HepG2 (cell line): Measurements from ENCODE around the gene SLC8B1.

Experiments used
- FOXC1 ChIP-seq: sonication (generic); formaldehyde crosslinking; IDR thresholded peaks from 2 replicates; pipeline ENCODE4 v1.8.0; 2022; ENCODE audit warnings: mild to moderate bottlenecking, missing genetic modification reagents, borderline replicate concordance
- ISL2 ChIP-seq: sonication (generic); formaldehyde crosslinking; IDR thresholded peaks from 2 replicates; pipeline ENCODE4 v1.5.0; 2020; ENCODE audit warnings: missing genetic modification reagents
- PAX8 ChIP-seq: sonication (generic); formaldehyde crosslinking; IDR thresholded peaks from 2 replicates; pipeline ENCODE4 v1.8.0; 2022; ENCODE audit warnings: mild to moderate bottlenecking, missing genetic modification reagents, borderline replicate concordance
- PHF21A ChIP-seq: sonication (generic); formaldehyde crosslinking; IDR thresholded peaks from 2 replicates; pipeline ENCODE4 v1.5.0; 2020; ENCODE audit warnings: mild to moderate bottlenecking, missing genetic modification reagents
- POLR2A ChIP-seq, 2 experiments: IDR thresholded peaks; 2 replicates each; pipeline ENCODE4 v1.6.1; 2011; ENCODE audit warnings: low read depth in 2 of 2, low read length in 2 of 2, mild to moderate bottlenecking in 1 of 2, moderate library complexity in 1 of 2; ENCODE audit not compliant: insufficient read depth in 1 of 2
- SIN3B ChIP-seq: fragments of 150-350 bp; IDR thresholded peaks from 2 replicates; pipeline ENCODE4 v1.6.1; 2014; ENCODE audit warnings: low read length

DNA sequence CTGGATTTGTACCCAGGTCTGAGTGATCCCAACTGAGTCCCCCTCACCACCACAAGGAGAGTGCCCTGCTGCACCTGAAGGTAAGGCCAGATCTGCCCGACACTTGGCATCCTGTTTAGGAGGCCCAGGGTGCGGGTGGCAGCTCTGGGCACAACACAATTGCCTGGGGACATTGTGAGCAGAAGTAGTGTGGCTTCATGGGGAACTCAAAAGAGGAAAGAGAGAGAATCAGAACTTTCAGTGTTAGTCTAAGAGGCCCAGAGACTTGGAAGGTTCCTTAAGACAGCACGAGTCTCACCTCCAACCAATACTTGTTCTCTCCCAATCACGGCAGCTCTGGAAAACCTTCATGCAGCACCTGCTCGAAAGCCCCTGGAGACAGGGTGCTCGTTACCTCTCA, 6.6 kb upstream of the SLC8B1 start:
- TF ChIP-seq SIN3B: no peak
- TF ChIP-seq POLR2A (IDR thresholded peaks at IDR 0.05; ENCODE audit: insufficient read depth in 1 of 2, low read depth in 2 of 2, low read length in 2 of 2): no peak
- TF ChIP-seq PHF21A (CRISPR knock-in tag): no peak
- no peak for TF ChIP-seq FOXC1 (CRISPR knock-in tag)
- TF ChIP-seq PAX8: no peak
- TF ChIP-seq ISL2 (CRISPR knock-in tag): no peak
